ENCODE measurements around the gene MRPS10.
"Not testable (repeated sequence)": the region's sequence is repeated elsewhere in the genome, so short reads cannot be mapped to it uniquely, and the experiment has no call there.

The MRPS10 gene

GRCh38 chr6:42203183-42203582 lies 14.5 kb downstream of the MRPS10 start:
- H3K4me3 ChIP-seq (ENCODE audit: control insufficient read depth, low read depth, low read length): no peak overlapping the region
- no peak for DNase-seq (ENCODE audit: low read depth)
- TF ChIP-seq, protein P1, sequence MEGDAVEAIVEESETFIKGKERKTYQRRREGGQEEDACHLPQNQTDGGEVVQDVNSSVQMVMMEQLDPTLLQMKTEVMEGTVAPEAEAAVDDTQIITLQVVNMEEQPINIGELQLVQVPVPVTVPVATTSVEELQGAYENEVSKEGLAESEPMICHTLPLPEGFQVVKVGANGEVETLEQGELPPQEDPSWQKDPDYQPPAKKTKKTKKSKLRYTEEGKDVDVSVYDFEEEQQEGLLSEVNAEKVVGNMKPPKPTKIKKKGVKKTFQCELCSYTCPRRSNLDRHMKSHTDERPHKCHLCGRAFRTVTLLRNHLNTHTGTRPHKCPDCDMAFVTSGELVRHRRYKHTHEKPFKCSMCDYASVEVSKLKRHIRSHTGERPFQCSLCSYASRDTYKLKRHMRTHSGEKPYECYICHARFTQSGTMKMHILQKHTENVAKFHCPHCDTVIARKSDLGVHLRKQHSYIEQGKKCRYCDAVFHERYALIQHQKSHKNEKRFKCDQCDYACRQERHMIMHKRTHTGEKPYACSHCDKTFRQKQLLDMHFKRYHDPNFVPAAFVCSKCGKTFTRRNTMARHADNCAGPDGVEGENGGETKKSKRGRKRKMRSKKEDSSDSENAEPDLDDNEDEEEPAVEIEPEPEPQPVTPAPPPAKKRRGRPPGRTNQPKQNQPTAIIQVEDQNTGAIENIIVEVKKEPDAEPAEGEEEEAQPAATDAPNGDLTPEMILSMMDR (conservative IDR thresholded peaks at IDR 0.05; ENCODE audit: control insufficient read depth, insufficient read depth, low read depth, low read length): no peak

GRCh38 chr6:42202131-42202915 lies 15.3 kb downstream of the MRPS10 start:
- H3K4me3 ChIP-seq (ENCODE audit: control insufficient read depth, low read depth, low read length); DNase-seq (ENCODE audit: low read depth): not testable (repeated sequence)

- TF ChIP-seq, protein P1 (conservative IDR thresholded peaks at IDR 0.05; ENCODE audit: control insufficient read depth, insufficient read depth, low read depth, low read length): no peak
- H3K4me3 ChIP-seq (ENCODE audit: control insufficient read depth, low read depth, low read length): no peak overlapping the region
- peak; percentile 36 for DNase-seq (ENCODE audit: low read depth)
Measured at GRCh38 chr6:42201382-42201781, 16.3 kb downstream of the MRPS10 start.

DNA sequence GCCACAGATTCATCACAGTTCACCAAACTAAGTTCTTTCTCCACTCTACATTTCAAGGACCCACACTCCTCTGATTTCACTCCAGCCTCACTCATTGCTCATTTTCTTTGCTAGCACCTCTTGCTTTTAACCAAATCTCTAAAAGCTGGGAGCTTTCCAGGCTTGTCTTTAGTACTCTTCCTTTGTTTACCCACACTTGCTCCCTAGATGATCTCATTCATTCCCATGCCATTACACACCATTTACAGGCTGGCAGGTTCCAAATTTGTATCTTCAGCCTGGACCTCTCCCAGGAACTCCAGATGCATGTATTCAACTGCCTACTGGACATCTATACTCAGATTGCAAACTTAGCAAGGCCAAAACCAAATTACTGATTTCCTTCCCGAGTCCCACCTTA lies 17.6 kb downstream of the MRPS10 start:
- H3K4me3 ChIP-seq (ENCODE audit: control insufficient read depth, low read depth, low read length): no peak overlapping the region
- TF ChIP-seq, protein P1 (conservative IDR thresholded peaks at IDR 0.05; ENCODE audit: control insufficient read depth, insufficient read depth, low read depth, low read length): no peak
- peak; percentile 98 for DNase-seq (ENCODE audit: low read depth)

DNA sequence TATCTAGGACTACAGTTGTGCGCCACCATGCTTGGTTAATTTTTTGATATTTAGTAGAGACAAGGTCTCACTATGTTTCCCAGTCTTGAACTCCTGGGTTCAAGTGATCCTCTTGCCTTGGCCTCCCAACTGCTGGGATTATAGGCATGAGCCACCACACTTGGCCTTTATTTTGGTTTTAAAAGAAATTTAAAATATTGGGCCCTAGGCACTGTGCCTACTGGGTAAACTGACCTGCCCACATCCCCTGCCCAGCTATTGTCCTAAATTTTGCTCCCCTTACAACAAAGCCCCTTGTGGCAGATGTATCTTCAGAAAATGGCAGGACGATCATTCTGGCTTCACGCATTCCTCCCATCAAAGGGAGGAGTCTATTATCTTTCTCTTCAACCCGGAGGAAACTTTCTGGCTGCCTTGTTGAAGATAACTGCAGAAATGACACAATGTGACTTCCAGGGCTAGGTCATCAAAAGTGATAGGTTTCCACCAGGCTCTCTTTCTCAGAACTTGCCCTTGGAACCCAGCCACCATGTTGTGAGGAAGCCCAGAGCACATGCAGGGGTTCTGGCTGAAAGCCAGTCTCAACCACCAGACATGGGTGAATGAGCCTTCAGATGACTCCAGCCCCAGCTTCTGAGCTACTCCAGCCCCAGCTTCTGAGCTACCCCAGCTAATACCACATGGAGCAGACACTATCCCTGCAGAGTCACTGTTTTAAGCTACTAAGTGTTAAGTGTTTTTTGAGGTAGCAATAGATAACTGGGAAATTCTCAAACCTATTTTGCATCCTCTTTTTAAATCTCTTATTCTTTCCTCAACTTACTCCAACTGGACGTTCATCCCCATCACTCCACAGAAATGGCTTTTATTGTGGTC lies 18.3 kb downstream of the MRPS10 start:
- DNase-seq (ENCODE audit: low read depth): peak; percentile 88
- TF ChIP-seq, protein P1 (conservative IDR thresholded peaks at IDR 0.05; ENCODE audit: control insufficient read depth, insufficient read depth, low read depth, low read length): no peak
- H3K4me3 ChIP-seq (ENCODE audit: control insufficient read depth, low read depth, low read length): no peak overlapping the region

DNA sequence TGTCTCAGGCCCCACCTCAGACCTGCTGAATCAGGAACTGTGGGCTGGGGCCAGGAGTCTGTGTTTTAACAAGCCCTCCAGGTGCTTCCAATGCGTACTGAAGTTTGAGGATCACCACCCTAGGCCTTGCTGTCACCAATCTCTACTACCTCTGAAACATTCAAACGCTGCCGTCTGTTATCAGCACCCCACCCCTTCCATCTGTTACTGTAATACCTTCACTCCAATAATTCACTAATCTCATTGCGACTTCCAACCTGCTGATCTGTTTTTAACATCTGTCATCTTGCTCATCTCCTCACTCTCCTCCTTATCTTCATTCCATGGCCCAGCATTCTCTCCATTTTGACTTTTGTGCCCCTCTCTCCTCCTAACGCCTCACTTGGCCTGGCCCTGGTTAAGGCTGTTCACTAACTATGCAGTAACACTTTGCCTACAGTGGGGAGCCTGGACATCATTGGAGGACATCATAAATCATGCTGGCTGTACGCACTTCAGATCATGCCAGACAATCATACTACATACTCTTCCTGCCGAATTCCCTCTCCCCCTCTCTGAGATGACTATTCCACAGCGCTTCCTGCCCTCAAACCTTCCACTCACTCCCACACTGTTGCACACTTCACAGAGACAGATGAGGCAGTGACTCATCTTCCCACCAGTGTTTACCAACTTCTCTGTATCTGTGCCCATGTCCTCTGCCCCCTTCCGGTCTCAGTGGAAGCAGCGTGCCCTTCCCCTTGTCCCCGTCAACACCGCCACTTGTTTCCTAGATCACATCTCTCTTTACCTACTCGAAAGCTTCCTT lies 19.9 kb downstream of the MRPS10 start:
- DNase-seq (ENCODE audit: low read depth): peak; percentile 92
- H3K4me3 ChIP-seq (ENCODE audit: control insufficient read depth, low read depth, low read length): no peak overlapping the region
- TF ChIP-seq, protein P1 (conservative IDR thresholded peaks at IDR 0.05; ENCODE audit: control insufficient read depth, insufficient read depth, low read depth, low read length): no peak

Data from fibroblast of mammary gland (primary cell).